ENCODE measurements around the gene DHRS4L2.
A peak's percentile ranks its signal among the peaks of the same experiment; 100 is the strongest.
"Not testable (repeated sequence)": the region's sequence is repeated elsewhere in the genome, so short reads cannot be mapped to it uniquely, and the experiment has no call there.

DHRS4L2 gene

DNA sequence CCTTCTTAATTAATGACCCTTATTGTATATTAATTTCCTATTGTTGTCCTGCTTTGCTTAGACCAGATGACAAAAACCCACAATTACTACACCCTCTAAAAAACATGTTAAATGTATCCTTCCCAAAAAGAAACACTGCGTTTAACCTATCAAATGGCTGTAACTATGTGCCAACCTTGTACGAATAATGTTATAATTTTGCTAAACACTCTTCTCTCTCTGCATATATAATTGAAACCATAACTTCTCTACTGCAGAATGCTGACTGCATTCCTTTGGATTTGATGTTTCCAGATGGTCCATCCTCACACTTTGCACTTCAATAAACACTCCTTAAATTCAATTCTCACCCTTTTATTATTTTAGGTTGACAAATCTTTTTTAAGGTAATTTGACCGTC lies 31.8 kb downstream of the DHRS4L2 start:
- DNase-seq: not testable (repeated sequence)

- not testable (repeated sequence) for DNase-seq
Observed at GRCh38 chr14:24024939-24025418, 36.2 kb downstream of the DHRS4L2 start.

GRCh38 chr14:24029687-24030086 lies 41.0 kb downstream of the DHRS4L2 start:
- DNase-seq: not testable (repeated sequence)

DNA sequence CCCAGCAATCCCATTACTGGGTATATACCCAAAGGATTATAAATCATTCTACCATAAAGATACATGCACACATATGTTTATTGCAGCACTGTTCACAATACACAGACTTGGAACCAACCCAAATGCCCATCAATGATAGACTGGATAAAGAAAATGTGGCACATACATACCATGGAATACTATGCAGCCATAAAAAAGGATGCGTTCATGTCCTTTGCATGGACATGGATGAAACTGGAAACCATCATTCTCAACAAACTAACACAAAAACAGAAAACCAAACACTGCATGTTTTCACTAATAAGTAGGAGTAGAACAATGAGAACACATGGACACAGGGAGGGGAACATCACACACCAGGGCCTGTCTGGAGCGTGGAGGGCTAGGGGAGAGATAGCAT lies 42.6 kb downstream of the DHRS4L2 start:
- DNase-seq: not testable (repeated sequence)

- DNase-seq: no peak
Observed at GRCh38 chr14:24032727-24033418, 44.1 kb downstream of the DHRS4L2 start.

DNA sequence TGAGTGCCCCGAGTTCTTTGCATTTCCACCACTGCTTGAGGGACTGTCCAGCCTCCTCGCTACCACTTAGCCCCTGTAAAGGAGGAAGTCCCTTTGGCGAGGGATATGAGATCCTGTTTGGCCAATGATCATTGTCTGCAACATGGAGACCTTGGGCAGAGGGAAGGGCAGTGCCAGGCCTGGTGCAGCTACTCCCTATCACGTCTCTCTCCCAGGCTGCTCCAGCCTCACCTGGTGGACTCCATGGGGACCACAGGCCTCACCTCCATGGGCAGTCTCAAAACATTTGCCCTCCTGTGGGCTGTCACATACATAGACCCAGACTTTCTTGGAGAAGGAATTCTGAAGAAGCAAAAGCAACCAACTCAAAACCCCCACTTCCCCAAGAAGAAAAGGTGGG lies 47.0 kb downstream of the DHRS4L2 start:
- not testable (repeated sequence) for DNase-seq

DNA sequence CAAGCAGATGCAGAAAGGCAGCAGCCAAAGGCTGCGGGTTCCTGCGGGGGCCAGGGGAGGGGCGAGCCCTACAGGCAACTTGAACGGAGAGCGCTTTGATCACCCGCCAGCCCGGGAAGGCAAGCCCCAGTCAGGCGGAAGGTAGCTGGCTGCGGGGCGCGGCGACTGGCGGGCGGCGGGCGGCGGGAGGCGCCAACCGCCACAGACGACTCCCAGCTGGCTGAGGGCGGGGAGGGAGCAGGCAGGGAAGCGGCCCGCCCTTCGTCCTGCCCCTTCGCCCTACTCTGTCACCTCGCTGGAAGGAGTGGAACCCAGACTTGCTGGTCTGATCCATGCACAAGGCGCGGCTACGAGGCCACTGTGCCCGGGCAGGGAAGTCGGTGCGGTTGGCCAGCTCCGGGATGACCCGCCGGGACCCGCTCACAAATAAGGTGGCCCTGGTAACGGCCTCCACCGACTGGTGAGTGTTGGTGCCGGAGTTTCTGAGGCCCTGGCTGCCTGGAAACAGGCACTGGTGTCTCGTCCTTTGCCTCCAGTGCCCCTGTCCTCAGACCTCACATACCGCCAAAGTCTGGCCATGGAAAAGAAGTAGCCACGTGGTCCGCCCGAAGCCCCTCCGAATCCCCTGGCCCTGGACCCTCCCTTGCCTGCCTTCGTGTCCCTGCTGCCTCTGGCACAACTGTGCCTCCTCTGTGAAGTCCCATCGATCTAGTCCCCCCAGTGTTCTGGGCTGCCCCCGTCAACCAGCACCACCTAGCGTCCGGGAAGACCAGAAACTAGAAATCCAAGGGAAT lies 47.6 kb downstream of the DHRS4L2 start:
- peak; percentile 87 for DNase-seq

DNA sequence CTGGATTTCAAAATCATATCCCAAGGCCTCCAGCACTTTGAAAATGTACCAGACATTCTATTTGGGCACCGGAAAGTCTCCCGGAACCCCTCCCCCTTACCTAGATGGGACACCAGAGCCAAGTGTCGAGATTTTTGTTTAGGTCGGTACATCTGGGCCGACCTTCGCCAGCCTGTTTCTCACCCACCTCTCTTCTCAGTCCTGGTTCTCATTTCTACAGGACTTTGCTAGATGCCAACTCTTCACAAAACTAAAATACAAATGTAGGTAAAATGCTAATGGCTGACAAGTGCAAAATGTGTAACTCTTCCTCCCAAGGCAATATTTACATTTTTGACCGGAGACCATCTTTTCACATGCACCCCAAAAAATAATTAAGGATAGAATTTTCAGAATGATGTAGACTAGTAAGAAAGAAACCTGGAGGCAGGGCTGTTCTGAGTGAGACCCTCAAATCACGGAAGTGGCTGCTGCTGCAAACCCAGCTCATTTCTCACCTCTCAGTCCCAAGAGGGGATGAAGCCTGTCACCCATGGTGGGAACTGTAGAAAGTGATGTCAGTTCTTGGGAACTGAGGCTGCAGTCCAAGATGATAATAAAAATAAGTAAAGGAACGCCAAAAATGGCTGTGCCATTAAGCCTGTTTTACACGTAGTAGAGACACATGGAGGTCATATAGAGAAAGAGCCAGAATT lies 48.4 kb downstream of the DHRS4L2 start:
- not testable (repeated sequence) for DNase-seq

GRCh38 chr14:24037658-24038037 lies 48.9 kb downstream of the DHRS4L2 start:
- no peak for DNase-seq

GRCh38 chr14:24038686-24039085 lies 50.0 kb downstream of the DHRS4L2 start:
- DNase-seq: no peak

- DNase-seq: no peak
Observed at GRCh38 chr14:24040692-24041091, 52.0 kb downstream of the DHRS4L2 start.

DNA sequence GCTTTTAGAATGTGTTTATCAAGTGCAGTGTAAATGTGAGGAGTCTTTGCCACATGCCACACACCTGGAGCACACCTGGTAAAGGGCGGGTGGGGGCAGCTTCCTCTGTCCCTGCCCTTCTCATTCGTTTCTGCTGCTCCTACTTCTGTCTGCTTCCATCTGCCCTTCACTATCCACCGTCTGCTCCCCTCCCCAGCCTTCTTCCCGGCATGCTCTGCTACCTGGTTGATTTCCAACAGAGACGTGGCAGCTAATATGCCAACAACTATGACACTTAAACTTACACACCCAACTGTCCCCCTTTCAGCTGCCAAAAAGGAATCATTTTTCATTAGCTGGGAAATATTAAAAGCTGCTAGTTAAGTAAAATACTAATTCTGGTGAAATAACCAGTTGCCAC lies 54.0 kb downstream of the DHRS4L2 start:
- no peak for DNase-seq

DNA sequence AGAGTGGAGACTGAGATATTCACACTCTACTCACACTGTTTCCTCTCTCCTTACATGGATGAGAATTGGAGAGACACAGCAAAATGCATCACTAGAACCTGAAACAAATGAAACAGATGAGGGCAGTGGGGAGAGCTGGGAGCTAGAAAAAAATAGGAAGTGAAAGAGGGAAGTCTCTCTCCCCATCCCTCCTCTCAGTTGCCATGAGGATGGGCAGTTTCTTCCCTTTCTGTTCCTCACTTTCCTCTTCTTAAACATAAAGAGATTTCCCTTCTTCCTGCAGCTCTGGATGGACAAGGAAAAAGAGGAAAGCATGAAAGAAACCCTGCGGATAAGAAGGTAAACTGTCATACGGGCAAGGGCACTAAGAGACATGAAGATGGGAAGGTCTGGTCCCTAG lies 60.3 kb downstream of the DHRS4L2 start:
- not testable (repeated sequence) for DNase-seq

- not testable (repeated sequence) for DNase-seq
Observed at GRCh38 chr14:24050753-24051152, 62.0 kb downstream of the DHRS4L2 start.

DNA sequence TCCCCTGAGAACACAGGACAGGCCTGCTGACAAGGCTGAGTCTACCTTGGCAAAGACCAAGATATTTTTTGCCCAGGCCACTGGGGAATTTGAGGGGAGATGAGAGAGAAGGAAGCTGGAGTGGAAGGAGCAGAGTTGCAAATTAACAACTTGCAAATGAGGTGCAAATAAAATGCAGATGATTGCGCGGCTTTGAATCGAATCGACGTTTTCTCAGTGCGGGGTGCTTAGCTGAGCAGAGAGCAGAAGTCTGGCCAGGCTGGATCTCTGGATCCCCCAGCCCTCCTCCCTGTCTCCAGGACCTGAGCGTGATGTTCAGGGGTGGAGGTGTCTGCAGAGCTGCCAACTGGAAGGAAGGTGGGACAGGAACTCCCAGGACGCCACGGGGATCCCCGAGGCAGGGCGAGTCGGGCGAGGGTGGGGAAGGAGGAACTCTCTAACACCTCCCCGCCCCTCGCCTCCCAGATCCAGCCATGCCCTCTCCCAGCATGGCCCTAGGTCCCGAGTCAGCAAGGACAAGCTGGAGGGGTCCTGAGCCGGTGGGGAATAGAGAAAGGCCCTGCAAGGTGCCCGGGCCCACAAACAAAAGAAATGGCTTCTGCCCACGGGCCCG lies 62.6 kb downstream of the DHRS4L2 start:
- DNase-seq: no peak

DNA sequence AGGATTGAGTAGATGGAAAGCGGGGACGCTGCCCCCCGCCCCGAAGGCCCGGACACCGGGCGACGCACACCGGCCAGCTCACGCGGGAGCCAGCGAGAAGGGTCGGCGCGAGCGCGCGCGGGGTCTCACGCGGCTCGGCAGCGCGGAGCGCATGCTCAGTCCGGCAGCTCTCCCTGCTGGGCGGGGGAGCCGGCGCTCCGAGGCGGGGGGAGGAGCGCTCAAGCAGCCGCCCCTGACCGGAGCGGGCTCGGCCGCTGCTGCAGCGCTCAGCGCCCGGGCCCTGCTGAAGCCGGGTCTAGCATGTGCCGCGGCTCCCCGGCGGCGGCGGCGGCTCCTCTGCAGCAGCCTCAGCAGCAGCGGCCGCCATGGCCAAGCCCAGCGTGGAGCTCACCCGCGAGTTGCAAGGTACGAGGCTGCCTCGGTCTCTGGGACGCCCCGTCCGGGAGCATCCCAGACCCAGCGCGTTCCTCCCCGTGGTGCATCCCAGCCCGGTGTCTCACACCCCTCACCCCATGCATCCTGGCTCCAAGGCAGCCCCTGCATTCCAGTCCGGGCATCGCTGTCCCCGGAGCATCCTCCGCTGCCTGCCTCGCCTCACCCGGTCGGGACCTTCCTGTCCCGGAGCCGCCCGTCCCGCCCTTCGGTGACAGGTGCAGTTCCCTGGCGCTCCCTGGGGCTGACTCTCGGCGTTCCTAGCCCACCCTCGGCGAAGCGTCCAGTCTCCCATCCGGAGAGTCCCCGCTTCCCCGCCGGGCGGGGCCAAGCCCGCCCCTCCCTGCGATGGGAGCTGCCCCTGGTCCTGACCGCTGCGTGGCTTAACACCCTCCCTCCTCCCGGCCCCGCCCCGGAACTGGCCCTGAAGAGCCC lies 63.3 kb downstream of the DHRS4L2 start, which contains the start of gene CARMIL3:
CARMIL3 (plus strand) TSS at position 221 of the 867 bp plus-strand sequence; CDS start at position 366, 145 bp downstream.
- DNase-seq: peak; percentile 80

- no peak for DNase-seq
Observed at GRCh38 chr14:24052656-24053547, 64.2 kb downstream of the DHRS4L2 start.

DNA sequence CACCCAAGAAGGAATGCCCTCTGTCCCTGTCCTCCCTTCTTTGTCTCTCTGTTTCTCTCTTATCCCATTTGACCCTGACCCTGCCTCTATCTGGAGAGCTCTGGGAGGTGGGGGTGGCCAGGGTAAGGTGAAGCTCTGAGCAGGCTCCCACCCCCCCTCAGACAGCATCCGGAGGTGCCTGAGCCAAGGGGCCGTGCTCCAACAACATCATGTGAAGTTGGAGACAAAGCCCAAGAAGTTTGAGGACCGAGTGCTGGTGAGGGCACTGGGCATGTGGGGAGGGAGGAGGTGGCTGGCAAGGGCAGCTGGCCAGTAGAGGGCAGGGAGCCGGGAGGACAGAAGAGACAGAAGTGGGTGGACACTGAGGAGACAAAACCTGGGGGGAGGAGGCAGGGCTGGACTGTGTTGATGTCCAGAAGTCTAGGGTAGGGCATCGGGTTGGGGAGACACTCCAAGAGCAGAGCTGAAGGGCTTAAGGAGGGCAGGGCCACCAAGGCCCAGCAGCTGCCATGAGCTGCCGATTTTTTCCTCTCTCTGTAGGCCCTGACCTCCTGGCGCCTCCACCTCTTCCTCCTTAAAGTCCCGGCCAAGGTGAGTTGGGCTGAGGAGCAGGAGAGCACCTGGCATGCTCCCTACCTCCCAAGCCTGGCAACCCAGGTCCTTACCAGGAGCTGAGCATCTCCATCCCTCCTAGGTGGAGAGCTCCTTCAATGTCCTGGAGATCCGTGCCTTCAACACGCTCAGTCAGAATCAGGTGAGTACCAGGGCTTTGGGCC lies 65.0 kb downstream of the DHRS4L2 start:
- no peak for DNase-seq

- DNase-seq: no peak
Observed at GRCh38 chr14:24054324-24054641, 65.6 kb downstream of the DHRS4L2 start.

DNA sequence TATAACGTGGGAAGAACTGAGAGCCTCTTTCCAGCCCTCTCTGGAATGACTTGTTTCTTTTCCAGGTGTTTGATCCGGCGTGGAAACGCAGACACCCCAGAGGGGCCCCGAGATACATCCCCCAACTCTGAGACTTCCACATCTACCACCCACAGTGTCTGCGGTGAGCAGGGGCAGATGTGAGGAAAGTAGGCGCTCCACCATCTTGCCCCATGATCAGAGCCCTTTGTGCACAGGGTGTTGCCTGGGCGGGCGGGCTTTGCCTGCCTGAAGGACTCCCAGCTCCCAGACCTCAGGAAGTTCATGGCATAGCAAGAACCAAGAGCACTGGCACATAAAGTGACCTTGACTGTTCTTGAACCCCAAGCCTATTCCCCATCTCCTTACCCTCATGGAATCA lies 65.9 kb downstream of the DHRS4L2 start:
- no peak for DNase-seq
